ENCODE data around the gene TMC2.

TMC2 gene

GRCh38 chr20:2575682-2576081 is 39.3 kb downstream of the TMC2 start:
- DNase-seq (ENCODE audit: low read depth in 4 of 4, low spot score in 1 of 4), result no peak

- no peak for DNase-seq (ENCODE audit: low read depth in 4 of 4, low spot score in 1 of 4)
Measured at GRCh38 chr20:2576317-2576727, 39.9 kb downstream of the TMC2 start.

DNA sequence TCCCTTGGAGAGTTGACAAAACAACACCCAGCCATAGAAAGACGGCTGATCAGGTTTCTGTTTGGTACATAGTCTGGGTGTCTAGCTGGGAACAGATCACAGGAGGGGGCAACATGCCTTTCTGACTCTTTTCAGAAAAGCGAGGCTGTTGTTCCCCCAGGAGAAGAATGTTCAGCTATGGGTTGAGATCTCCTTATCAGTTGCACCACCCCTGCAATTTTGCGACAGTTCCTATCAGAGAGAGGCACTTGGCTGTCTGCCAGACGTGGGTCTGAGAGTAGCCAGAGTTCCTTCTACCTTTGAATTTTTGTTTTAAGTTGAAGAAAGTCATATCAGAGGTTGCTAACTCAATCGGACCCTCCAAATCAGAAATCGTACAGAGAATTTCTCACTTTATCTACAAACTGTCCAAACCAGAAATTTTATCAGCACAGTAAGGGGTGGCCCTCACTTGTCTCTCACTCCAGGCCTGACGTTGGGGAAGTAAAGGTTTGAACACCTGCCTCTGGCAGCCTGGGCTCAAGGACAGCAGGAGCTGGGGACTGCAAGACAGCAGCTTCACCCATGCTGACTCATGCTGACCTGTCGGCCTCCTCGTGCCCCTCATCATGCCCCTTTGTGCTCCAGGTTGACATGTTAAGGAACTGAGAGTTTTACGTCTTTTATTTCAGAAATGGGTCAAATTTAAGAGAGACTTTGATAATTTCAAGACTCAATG is 42.3 kb downstream of the TMC2 start:
- DNase-seq (ENCODE audit: low read depth in 4 of 4, low spot score in 1 of 4), result no peak

DNA sequence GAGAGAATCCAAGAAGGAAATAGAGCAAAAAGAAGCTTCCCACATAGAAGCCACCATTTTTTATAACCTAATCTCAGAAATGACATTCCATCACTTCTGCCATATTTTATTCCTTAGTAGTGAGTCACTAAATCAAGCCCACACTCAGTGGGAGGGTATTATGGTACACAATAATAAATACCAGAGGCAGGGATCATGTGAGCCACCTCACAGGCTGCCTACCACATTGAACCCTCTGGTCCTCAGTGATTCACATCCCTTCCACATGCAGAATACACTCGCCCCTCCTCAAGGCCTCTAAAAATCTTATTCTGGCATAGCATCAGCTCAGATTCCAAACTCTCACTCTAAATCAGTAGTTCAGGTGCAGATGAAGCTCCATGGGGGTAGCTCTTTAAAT is 49.4 kb downstream of the TMC2 start:
- no peak for DNase-seq (ENCODE audit: low read depth in 4 of 4, low spot score in 1 of 4)

- DNase-seq (ENCODE audit: low read depth in 4 of 4, low spot score in 1 of 4), result no peak
Measured at GRCh38 chr20:2593756-2594155, 57.4 kb downstream of the TMC2 start.

- no peak for DNase-seq (ENCODE audit: low read depth in 4 of 4, low spot score in 1 of 4)
Measured at GRCh38 chr20:2595076-2595475, 58.7 kb downstream of the TMC2 start.

DNA sequence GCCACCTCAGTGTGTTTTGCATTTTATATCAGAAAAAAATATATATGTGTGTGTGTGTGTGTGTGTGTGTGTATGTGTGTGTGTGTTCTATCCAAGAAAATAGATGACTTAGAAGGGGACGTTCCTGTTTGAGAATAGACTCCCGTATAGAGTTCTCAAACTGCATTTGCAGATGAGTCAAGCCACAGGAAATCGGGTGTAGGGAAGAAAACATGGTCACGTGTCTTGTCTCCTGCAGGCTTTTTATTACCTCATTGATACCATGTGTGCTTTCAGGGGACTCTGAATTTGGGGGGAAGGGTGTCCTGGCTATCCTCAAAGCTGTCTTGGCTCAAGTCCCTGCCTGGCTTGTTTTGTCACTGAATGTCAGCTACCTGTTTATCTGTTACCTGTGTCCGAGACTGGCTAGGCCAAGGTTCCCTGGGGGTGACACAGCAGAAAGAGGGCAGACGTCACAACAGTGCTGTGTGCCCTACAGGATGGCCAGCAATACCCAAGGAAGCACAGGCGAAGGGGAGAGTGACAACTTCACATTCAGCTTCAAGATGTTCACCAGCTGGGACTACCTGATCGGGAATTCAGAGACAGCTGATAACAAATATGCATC is 60.4 kb downstream of the TMC2 start:
- no peak for DNase-seq (ENCODE audit: low read depth in 4 of 4, low spot score in 1 of 4)

DNA sequence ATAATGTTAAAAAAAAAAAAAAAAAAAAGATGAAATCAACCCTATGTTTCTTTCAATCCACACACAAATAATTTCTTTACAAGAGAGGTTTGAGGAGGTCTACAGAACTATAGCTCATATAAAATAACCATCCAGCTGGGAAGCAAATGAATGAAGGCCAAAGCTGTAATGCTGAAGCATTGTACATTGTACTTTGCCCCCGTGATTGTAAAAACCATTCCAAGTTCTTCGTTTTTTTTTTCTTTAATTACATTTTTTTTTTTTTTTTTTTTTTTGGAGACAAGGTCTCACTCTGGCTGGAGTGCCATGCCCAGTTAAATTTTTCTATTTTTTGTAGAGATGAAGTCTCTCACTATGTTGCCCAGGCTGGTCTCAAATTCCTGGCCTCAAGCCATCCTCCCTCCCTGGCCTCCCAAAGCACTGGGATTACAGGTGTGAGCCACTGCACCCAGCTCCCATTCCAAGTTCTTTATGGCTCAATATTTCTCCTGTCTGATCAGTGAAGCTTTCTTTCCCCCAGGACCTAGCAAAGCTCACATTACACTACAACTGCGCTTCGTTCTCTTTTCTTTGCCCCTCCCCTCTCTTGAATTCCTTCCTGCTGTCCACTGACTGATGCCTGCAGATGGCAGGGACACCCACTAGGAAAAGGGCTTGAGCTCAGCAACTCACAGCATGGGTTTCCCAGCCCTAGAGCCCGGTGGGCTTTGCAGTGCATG is 63.1 kb downstream of the TMC2 start:
- DNase-seq (ENCODE audit: low read depth in 4 of 4, low spot score in 1 of 4), result no peak

GRCh38 chr20:2602046-2602735 is 65.8 kb downstream of the TMC2 start:
- DNase-seq (ENCODE audit: low read depth in 4 of 4, low spot score in 1 of 4), result no peak

- DNase-seq (ENCODE audit: low read depth in 4 of 4, low spot score in 1 of 4), result no peak
Measured at GRCh38 chr20:2602746-2603145, 66.4 kb downstream of the TMC2 start.

DNA sequence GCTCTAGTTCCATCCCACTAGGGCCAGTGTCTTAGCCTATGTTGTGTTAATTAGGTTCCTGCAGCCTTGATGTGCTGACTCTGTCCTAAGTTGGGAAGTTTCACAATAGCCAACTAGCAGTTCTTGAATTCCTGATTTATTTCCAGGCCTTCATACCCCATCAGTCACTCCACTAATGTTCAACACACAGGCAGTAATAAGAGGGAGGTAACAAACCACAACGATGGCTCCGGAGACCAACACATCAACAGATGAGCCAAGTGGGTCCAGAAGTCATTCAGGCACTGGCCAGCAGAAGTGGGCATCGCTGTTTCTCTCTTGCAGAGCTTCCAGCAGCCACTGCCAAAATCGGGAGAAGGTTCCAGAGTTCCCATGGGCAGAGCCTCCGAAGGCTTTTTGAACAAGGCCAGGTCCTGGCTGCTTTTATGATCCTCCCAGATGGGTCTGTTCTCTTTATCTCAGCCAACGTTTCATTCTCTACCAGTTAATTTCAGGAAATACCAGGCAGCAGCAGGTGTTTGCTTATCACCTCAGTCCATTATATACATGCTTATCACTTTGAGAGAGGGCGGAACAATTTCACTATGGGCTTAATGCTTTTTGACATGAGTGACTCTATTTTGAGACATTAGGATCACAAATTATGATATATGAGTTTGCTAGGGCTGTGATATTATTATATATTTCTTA is 67.6 kb downstream of the TMC2 start:
- no peak for DNase-seq (ENCODE audit: low read depth in 4 of 4, low spot score in 1 of 4)

DNA sequence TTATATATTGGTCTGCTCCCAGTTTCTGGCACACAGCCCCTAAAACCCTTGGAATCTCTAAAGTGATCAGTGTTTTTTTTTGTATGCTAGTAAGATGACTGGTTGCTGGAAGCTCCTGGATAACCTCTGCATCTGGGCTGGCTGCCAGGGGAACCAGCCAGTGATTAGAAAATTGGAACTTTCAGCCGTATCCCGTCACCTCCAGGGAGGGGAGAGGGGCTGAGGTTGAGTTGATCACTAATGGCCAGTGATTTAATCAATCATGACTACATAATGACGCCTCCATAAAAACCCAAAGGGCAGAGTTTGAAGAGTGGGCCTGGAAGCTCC is 68.1 kb downstream of the TMC2 start:
- DNase-seq (ENCODE audit: low read depth in 4 of 4, low spot score in 1 of 4), result no peak

GRCh38 chr20:2606507-2607006 is 70.2 kb downstream of the TMC2 start:
- no peak for DNase-seq (ENCODE audit: low read depth in 4 of 4, low spot score in 1 of 4)

DNA sequence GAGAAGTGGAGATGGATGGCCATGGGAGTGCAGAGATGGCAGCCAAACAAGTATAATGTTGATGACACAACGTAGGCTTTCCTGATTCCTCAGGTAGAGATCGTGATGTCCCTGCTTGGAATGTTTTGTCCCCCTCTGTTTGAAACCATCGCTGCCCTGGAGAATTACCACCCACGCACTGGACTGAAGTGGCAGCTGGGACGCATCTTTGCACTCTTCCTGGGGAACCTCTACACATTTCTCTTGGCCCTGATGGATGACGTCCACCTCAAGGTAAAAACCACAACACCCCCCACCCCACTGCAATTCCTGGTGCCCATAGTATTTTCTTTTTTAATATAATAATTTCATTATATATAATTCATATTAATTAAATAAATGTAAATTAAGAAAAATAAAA is 74.0 kb downstream of the TMC2 start:
- DNase-seq (ENCODE audit: low read depth in 4 of 4, low spot score in 1 of 4), result no peak

GRCh38 chr20:2610941-2611720 is 74.8 kb downstream of the TMC2 start:
- DNase-seq (ENCODE audit: low read depth in 4 of 4, low spot score in 1 of 4), result no peak

DNA sequence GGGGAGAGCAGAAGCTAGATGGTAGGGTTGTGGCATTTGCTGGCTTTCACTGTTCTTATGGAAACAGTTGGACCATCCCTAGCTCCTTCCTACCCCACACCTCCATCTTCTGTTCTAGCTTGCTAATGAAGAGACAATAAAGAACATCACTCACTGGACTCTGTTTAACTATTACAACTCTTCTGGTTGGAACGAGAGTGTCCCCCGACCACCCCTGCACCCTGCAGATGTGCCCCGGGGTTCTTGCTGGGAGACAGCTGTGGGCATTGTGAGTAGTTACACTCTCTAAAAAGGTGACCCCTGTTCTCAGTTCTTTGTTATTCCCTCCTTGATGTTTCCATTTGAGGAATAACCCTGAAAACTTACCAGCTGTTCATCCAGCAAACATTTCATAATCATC is 75.7 kb downstream of the TMC2 start:
- DNase-seq (ENCODE audit: low read depth in 4 of 4, low spot score in 1 of 4), result no peak

DNA sequence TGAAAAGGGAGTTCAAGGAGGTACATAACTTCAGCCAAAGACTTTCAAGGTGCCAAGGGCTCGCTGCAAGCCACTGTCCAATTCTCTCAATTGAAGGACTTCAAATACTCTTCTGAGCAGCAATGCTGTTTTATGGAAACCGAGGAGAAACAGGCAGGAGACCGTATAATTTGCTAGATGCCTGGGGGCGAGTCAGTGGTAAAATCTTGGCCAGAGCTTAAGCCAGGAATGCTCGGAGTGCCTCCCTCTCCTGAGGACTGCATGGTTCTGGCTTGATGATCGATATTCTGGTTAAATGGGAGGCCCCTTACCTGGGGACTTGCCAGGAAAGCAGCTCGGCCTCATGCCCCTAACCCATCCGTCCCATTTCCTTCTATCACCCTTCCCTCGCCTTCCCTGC is 80.3 kb downstream of the TMC2 start:
- no peak for DNase-seq (ENCODE audit: low read depth in 4 of 4, low spot score in 1 of 4)

- DNase-seq (ENCODE audit: low read depth in 4 of 4, low spot score in 1 of 4), result no peak
Measured at GRCh38 chr20:2617099-2617714, 80.8 kb downstream of the TMC2 start.

DNA sequence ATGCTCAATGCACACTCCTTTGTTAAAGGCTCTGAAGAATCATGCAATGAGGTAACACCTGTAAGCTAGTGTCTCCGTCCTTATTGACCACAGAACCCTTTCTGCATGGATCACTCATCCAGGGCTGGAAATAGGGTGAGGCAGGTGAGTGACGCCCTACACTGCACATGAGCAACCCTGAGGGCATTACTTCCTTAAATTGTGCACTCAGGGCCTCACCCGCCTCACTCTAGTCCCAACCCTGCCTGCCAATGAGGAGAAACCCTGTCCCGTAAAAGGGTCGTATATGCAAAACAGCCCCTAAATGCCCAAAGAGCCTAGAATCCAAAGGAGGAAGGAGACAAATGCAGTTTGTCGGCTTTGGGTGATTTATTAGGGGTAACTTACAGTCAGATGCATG is 82.4 kb downstream of the TMC2 start:
- no peak for DNase-seq (ENCODE audit: low read depth in 4 of 4, low spot score in 1 of 4)

DNA sequence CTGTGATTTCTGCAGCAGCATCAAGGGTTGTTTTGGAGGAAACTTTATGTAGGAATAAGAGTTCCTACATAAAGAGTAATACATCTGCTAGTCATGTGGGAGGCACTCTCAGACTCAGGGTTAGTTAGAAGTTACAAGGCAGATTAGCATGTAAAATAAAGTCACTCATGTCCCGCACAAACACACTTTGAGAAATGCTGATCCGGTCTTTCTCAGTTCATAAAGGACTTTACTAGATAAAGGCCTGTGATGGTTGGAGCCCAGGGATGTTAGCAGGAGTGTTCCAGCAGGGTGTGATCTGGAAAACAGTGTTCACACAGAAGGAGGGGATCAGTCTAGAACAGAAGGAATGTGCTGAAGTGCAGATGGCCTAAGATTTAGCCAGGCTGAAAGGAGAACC is 83.0 kb downstream of the TMC2 start:
- DNase-seq (ENCODE audit: low read depth in 4 of 4, low spot score in 1 of 4), result no peak
